Measurements from ENCODE around the gene FOXK2.

The FOXK2 gene

GRCh38 chr17:82644148-82644547 lies 124.6 kb downstream of the FOXK2 start:
- Histone ChIP-seq H3K9ac (ENCODE audit: low read length in 5 of 5) (no peak overlapping the region), H3K9me3 (ENCODE audit: control insufficient read depth in 5 of 5, low read length in 5 of 5) (no peaks in the 10 kb centered on the region), H3K36me3 (ENCODE audit: control insufficient read depth in 5 of 5, insufficient read depth in 5 of 5, low read length in 5 of 5) (peaks cover 0 to 46% (median 39%) of the 10 kb centered on the region in 5 donors), H3K27ac (ENCODE audit: low read depth, low read length) (no peak overlapping the region), H3K4me3 (ENCODE audit: low read depth in 1 of 5, low read length in 5 of 5) (no peak overlapping the region), H3K4me1 (ENCODE audit: control insufficient read depth in 5 of 5, insufficient read depth in 5 of 5, low read length in 5 of 5) (peaks cover 2 to 29% (median 21%) of the 10 kb centered on the region in 5 donors), H3K27me3 (ENCODE audit: control insufficient read depth in 5 of 5, insufficient read depth in 4 of 5, low read length in 5 of 5) (no peaks in the 10 kb centered on the region)

GRCh38 chr17:82645516-82645915 lies 126.0 kb downstream of the FOXK2 start:
- Histone ChIP-seq H3K4me3 (ENCODE audit: low read depth in 1 of 5, low read length in 5 of 5) (no peak overlapping the region), H3K4me1 (ENCODE audit: control insufficient read depth in 5 of 5, insufficient read depth in 5 of 5, low read length in 5 of 5) (peaks cover 2 to 23% (median 22%) of the 10 kb centered on the region in 5 donors), H3K27ac (ENCODE audit: low read depth, low read length) (no peak overlapping the region), H3K36me3 (ENCODE audit: control insufficient read depth in 5 of 5, insufficient read depth in 5 of 5, low read length in 5 of 5) (peaks cover 0 to 35% (median 28%) of the 10 kb centered on the region in 5 donors), H3K27me3 (ENCODE audit: control insufficient read depth in 5 of 5, insufficient read depth in 4 of 5, low read length in 5 of 5) (no peaks in the 10 kb centered on the region), H3K9me3 (ENCODE audit: control insufficient read depth in 5 of 5, low read length in 5 of 5) (no peaks in the 10 kb centered on the region), H3K9ac (ENCODE audit: low read length in 5 of 5) (no peak overlapping the region)

GRCh38 chr17:82647593-82648164 lies 128.1 kb downstream of the FOXK2 start:
- Histone ChIP-seq H3K27ac (ENCODE audit: low read depth, low read length) (peak overlapping the region; percentile 78), H3K4me1 (ENCODE audit: control insufficient read depth in 5 of 5, insufficient read depth in 5 of 5, low read length in 5 of 5) (peaks cover 2 to 23% (median 22%) of the 10 kb centered on the region in 5 donors), H3K9me3 (ENCODE audit: control insufficient read depth in 5 of 5, low read length in 5 of 5) (no peaks in the 10 kb centered on the region), H3K36me3 (ENCODE audit: control insufficient read depth in 5 of 5, insufficient read depth in 5 of 5, low read length in 5 of 5) (peaks cover 0 to 18% (median 15%) of the 10 kb centered on the region in 5 donors), H3K4me3 (ENCODE audit: low read depth in 1 of 5, low read length in 5 of 5) (peak overlapping the region; percentile 55 to 97 (median 85)), H3K27me3 (ENCODE audit: control insufficient read depth in 5 of 5, insufficient read depth in 4 of 5, low read length in 5 of 5) (no peaks in the 10 kb centered on the region), H3K9ac (ENCODE audit: low read length in 5 of 5) (peak overlapping the region; percentile 48 to 95 (median 87))

DNA sequence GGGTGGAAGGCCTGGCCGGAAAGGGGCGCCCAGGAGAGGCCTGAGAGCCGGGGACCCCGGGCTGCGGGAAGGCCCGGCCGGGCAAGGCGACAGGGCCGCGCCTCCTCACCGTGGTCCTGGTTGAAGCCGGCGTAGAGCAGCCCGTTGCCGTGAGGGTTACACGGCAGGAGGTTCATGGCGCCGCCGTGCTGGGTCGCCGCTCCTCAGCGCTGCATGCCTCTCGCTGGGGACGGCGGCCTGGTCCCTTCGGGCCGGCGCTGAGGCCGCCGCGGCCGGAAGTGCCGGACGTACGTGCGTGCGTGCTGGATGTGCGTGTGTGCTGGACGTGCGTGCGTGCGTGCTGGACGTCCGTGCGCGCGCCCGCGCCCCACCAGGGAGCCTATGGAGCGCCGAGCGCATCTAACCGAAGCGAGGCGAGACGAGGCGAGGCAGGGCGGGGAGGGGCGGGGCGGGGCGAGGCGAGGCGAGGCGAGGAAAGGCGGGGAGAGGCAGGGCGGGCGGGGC lies 128.7 kb downstream of the FOXK2 start, which contains the start of gene WDR45B:
Gene WDR45B (minus strand): TSS at position 280 of the 504 bp plus-strand sequence. CDS start 104 bp downstream, at position 176.
- Histone ChIP-seq H3K4me3 (ENCODE audit: low read depth in 1 of 5, low read length in 5 of 5) (peak within 1 kb of the TSS; percentile 69 to 97 (median 85)), H3K9me3 (ENCODE audit: control insufficient read depth in 5 of 5, low read length in 5 of 5) (no peaks in the 10 kb centered on the region), H3K9ac (ENCODE audit: low read length in 5 of 5) (peak within 1 kb of the TSS; percentile 48 to 95 (median 87)), H3K36me3 (ENCODE audit: control insufficient read depth in 5 of 5, insufficient read depth in 5 of 5, low read length in 5 of 5) (peaks cover 0 to 14% (median 12%) of the 10 kb centered on the region in 5 donors), H3K27ac (ENCODE audit: low read depth, low read length) (peak within 1 kb of the TSS; percentile 78), H3K4me1 (ENCODE audit: control insufficient read depth in 5 of 5, insufficient read depth in 5 of 5, low read length in 5 of 5) (peaks cover 2 to 23% (median 22%) of the 10 kb centered on the region in 5 donors), H3K27me3 (ENCODE audit: control insufficient read depth in 5 of 5, insufficient read depth in 4 of 5, low read length in 5 of 5) (no peaks in the 10 kb centered on the region)

GRCh38 chr17:82648742-82649331 lies 129.3 kb downstream of the FOXK2 start:
- no peaks in the 10 kb centered on the region for H3K9me3 ChIP-seq (ENCODE audit: control insufficient read depth in 5 of 5, low read length in 5 of 5)
- H3K9ac ChIP-seq (ENCODE audit: low read length in 5 of 5), result peak overlapping the region in 2 of 5 donors; percentile 6 to 47
- H3K4me3 ChIP-seq (ENCODE audit: low read depth in 1 of 5, low read length in 5 of 5), result peak overlapping the region; percentile 57 to 69 (median 65)
- H3K27me3 ChIP-seq (ENCODE audit: control insufficient read depth in 5 of 5, insufficient read depth in 4 of 5, low read length in 5 of 5), result no peaks in the 10 kb centered on the region
- H3K4me1 ChIP-seq (ENCODE audit: control insufficient read depth in 5 of 5, insufficient read depth in 5 of 5, low read length in 5 of 5), result peaks cover 2 to 23% (median 22%) of the 10 kb centered on the region in 5 donors
- H3K27ac ChIP-seq (ENCODE audit: low read depth, low read length), result no peak overlapping the region
- H3K36me3 ChIP-seq (ENCODE audit: control insufficient read depth in 5 of 5, insufficient read depth in 5 of 5, low read length in 5 of 5), result peaks cover 0 to 8% (median 7%) of the 10 kb centered on the region in 5 donors

GRCh38 chr17:82649501-82650261 lies 130.1 kb downstream of the FOXK2 start:
- no peak overlapping the region for H3K27ac ChIP-seq (ENCODE audit: low read depth, low read length)
- no peaks in the 10 kb centered on the region for H3K9me3 ChIP-seq (ENCODE audit: control insufficient read depth in 5 of 5, low read length in 5 of 5)
- H3K4me1 ChIP-seq (ENCODE audit: control insufficient read depth in 5 of 5, insufficient read depth in 5 of 5, low read length in 5 of 5), result peaks cover 2 to 29% (median 22%) of the 10 kb centered on the region in 5 donors
- no peak overlapping the region for H3K4me3 ChIP-seq (ENCODE audit: low read depth in 1 of 5, low read length in 5 of 5)
- no peaks in the 10 kb centered on the region for H3K27me3 ChIP-seq (ENCODE audit: control insufficient read depth in 5 of 5, insufficient read depth in 4 of 5, low read length in 5 of 5)
- H3K36me3 ChIP-seq (ENCODE audit: control insufficient read depth in 5 of 5, insufficient read depth in 5 of 5, low read length in 5 of 5), result no peaks in the 10 kb centered on the region
- no peak overlapping the region for H3K9ac ChIP-seq (ENCODE audit: low read length in 5 of 5)

- Histone ChIP-seq H3K36me3 (ENCODE audit: control insufficient read depth in 5 of 5, insufficient read depth in 5 of 5, low read length in 5 of 5) (no peaks in the 10 kb centered on the region), H3K4me1 (ENCODE audit: control insufficient read depth in 5 of 5, insufficient read depth in 5 of 5, low read length in 5 of 5) (peaks cover 2 to 35% (median 22%) of the 10 kb centered on the region in 5 donors), H3K27ac (ENCODE audit: low read depth, low read length) (no peak overlapping the region), H3K9me3 (ENCODE audit: control insufficient read depth in 5 of 5, low read length in 5 of 5) (no peaks in the 10 kb centered on the region), H3K27me3 (ENCODE audit: control insufficient read depth in 5 of 5, insufficient read depth in 4 of 5, low read length in 5 of 5) (no peaks in the 10 kb centered on the region), H3K4me3 (ENCODE audit: low read depth in 1 of 5, low read length in 5 of 5) (no peak overlapping the region), H3K9ac (ENCODE audit: low read length in 5 of 5) (no peak overlapping the region)
Observed at GRCh38 chr17:82650723-82651122, 131.2 kb downstream of the FOXK2 start.

DNA sequence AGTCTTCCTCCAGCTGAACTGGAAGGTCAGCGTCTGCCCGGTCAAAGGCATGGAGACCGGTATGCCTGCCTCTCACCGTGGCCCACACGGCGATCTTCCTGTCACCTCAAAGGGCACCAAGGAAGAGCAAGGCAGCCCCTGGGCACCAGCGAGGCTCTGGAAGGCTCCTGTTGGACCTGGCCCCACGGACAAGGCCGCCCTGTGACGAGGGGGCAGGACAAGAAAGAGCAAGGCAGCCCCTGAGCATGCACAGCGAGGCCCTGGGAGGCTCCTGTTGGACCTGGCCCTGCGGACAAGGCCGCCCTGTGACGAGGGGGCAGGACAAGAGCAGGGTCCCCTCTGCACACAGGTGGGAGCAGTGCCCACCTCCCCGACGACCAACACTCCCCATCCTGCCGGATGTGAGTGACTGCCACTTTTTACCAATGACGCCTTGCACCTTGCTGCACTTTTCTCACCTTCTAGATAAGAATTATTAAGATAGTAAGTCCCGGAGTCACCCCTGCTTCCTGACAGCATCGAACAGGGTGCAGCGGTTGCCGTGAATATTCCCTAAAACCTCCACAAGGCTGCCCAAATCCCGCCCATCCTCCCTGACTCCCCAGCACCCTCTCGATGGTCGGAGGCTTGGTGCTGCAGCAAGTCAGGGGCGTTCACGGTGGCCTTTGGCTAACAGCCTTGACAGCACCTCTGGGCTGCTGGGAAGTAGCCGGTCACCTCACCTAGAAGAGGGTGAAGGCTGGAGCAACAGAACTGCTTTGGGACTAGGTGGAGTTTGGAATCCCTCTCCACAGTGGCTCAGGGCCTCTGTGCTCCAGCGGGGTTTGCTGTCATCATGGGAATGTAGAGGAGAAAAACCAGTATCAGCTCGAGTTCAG lies 134.4 kb downstream of the FOXK2 start:
- H3K27ac ChIP-seq (ENCODE audit: low read depth, low read length), result no peak overlapping the region
- H3K9ac ChIP-seq (ENCODE audit: low read length in 5 of 5), result no peak overlapping the region
- H3K36me3 ChIP-seq (ENCODE audit: control insufficient read depth in 5 of 5, insufficient read depth in 5 of 5, low read length in 5 of 5), result peaks cover 0 to 15% (median 10%) of the 10 kb centered on the region in 5 donors

More for the DNA sequence above, 134.4 kb downstream of the FOXK2 start:
- no peaks in the 10 kb centered on the region for H3K9me3 ChIP-seq (ENCODE audit: control insufficient read depth in 5 of 5, low read length in 5 of 5)
- peaks cover 0 to 19% (median 3%) of the 10 kb centered on the region in 5 donors for H3K4me1 ChIP-seq (ENCODE audit: control insufficient read depth in 5 of 5, insufficient read depth in 5 of 5, low read length in 5 of 5)
- no peaks in the 10 kb centered on the region for H3K27me3 ChIP-seq (ENCODE audit: control insufficient read depth in 5 of 5, insufficient read depth in 4 of 5, low read length in 5 of 5)
- H3K4me3 ChIP-seq (ENCODE audit: low read depth in 1 of 5, low read length in 5 of 5), result no peak overlapping the region

All from subcutaneous abdominal adipose tissue (tissue), 5 donors.